ENCODE data around the gene PALM.

The PALM gene

GRCh38 chr19:711254-711653 is 2.5 kb downstream of the PALM start:
- TF ChIP-seq, protein P1, sequence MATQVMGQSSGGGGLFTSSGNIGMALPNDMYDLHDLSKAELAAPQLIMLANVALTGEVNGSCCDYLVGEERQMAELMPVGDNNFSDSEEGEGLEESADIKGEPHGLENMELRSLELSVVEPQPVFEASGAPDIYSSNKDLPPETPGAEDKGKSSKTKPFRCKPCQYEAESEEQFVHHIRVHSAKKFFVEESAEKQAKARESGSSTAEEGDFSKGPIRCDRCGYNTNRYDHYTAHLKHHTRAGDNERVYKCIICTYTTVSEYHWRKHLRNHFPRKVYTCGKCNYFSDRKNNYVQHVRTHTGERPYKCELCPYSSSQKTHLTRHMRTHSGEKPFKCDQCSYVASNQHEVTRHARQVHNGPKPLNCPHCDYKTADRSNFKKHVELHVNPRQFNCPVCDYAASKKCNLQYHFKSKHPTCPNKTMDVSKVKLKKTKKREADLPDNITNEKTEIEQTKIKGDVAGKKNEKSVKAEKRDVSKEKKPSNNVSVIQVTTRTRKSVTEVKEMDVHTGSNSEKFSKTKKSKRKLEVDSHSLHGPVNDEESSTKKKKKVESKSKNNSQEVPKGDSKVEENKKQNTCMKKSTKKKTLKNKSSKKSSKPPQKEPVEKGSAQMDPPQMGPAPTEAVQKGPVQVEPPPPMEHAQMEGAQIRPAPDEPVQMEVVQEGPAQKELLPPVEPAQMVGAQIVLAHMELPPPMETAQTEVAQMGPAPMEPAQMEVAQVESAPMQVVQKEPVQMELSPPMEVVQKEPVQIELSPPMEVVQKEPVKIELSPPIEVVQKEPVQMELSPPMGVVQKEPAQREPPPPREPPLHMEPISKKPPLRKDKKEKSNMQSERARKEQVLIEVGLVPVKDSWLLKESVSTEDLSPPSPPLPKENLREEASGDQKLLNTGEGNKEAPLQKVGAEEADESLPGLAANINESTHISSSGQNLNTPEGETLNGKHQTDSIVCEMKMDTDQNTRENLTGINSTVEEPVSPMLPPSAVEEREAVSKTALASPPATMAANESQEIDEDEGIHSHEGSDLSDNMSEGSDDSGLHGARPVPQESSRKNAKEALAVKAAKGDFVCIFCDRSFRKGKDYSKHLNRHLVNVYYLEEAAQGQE (IDR thresholded peaks at IDR 0.05; ENCODE audit: insufficient read depth in 1 of 2, low read depth in 2 of 2, low read length in 2 of 2) = no peak
- TF ChIP-seq FOXP2 (optimal IDR thresholded peaks at IDR 0.05; ENCODE audit: borderline replicate concordance, extremely low read depth, extremely low read length, insufficient read depth) = no peak
- no peak for TF ChIP-seq SIN3A (IDR thresholded peaks at IDR 0.05; ENCODE audit: borderline replicate concordance, insufficient read depth, low read length)
- no peak for TF ChIP-seq TAF1 (IDR thresholded peaks at IDR 0.05; ENCODE audit: borderline replicate concordance, insufficient read depth, low read length)
- TF ChIP-seq POLR2AphosphoS5 (IDR thresholded peaks at IDR 0.05; ENCODE audit: low read depth, low read length) = no peak

GRCh38 chr19:715347-715746 is 6.6 kb downstream of the PALM start:
- TF ChIP-seq POLR2AphosphoS5 (IDR thresholded peaks at IDR 0.05; ENCODE audit: low read depth, low read length) (no peak), SIN3A (IDR thresholded peaks at IDR 0.05; ENCODE audit: borderline replicate concordance, insufficient read depth, low read length) (no peak), FOXP2 (optimal IDR thresholded peaks at IDR 0.05; ENCODE audit: borderline replicate concordance, extremely low read depth, extremely low read length, insufficient read depth) (no peak), TAF1 (IDR thresholded peaks at IDR 0.05; ENCODE audit: borderline replicate concordance, insufficient read depth, low read length) (no peak)

- no peak for TF ChIP-seq SIN3A (IDR thresholded peaks at IDR 0.05; ENCODE audit: borderline replicate concordance, insufficient read depth, low read length)
- no peak for TF ChIP-seq FOXP2 (optimal IDR thresholded peaks at IDR 0.05; ENCODE audit: borderline replicate concordance, extremely low read depth, extremely low read length, insufficient read depth)
- no peak for TF ChIP-seq TAF1 (IDR thresholded peaks at IDR 0.05; ENCODE audit: borderline replicate concordance, insufficient read depth, low read length)
- TF ChIP-seq POLR2AphosphoS5 (IDR thresholded peaks at IDR 0.05; ENCODE audit: low read depth, low read length) = no peak
These were observed 9.7 kb downstream of the PALM start for GRCh38 chr19:718251-718951.

DNA sequence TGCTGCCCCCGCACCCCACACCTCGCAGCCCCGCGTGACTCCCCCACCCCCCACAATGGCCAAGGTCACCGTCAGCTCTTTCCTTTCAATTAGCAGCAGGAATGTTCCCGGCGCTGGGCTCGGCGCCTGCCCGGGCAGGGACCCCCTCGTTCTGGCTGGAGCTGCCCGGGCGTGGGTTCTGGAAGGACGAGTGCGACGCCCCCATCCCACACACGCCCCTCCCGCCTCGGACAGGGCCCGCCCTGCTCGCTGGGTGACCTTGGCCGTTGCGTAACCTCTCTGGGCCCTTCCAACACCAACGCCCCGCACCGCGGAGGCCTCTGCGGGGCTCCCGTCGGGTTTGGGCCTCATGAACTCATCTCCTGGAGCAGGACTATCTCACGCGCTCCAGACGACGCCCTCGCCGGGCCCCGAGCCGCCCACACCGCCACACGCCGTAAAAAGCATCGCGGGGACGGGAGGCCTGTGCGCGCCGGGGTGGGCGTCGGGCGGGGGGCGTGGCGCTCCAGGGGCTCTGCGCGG is 10.3 kb downstream of the PALM start:
- TF ChIP-seq FOXP2 (optimal IDR thresholded peaks at IDR 0.05; ENCODE audit: borderline replicate concordance, extremely low read depth, extremely low read length, insufficient read depth) (no peak), SIN3A (IDR thresholded peaks at IDR 0.05; ENCODE audit: borderline replicate concordance, insufficient read depth, low read length) (no peak), POLR2AphosphoS5 (IDR thresholded peaks at IDR 0.05; ENCODE audit: low read depth, low read length) (no peak), TAF1 (IDR thresholded peaks at IDR 0.05; ENCODE audit: borderline replicate concordance, insufficient read depth, low read length) (no peak)
- TF ChIP-seq, protein P1 (IDR thresholded peaks at IDR 0.05; ENCODE audit: insufficient read depth in 1 of 2, low read depth in 2 of 2, low read length in 2 of 2) = no peak

DNA sequence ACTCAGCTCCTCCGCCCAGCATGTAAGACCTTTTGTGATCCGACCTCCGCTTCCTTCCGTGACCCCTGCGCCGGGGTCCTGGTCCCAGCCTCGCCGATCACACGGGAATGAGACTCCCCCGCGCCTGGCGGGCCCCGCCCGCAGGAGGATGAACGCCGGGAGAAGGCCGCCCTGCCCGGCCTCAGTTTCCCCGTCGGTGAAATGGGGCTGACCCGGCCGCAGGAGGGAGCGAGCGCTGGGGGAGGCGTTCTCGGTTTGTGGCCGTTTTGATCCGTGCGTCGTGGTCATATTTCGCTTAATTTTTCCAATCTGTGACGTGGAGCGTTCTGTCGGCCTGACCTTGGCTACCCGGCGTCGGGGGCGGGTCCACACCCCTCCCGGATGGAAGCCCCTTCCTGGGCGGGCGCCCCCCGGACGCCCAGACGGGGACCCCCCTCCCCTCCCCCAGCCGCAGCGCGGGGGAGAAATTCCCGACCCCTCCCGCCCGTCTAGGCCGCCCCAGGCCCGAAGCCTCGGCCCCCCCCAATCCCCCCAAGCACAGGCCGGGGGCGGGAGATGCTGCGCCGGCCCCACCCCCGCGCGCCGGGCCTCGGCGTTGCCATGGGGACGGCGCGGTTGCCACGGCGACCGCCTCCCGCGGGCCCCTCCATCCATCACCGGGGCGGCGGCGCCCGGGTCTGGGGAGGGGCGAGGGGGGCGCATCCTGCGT is 11.1 kb downstream of the PALM start:
- TF ChIP-seq, protein P1 (IDR thresholded peaks at IDR 0.05; ENCODE audit: insufficient read depth in 1 of 2, low read depth in 2 of 2, low read length in 2 of 2) = no peak
- TF ChIP-seq POLR2AphosphoS5 (IDR thresholded peaks at IDR 0.05; ENCODE audit: low read depth, low read length) (no peak), SIN3A (IDR thresholded peaks at IDR 0.05; ENCODE audit: borderline replicate concordance, insufficient read depth, low read length) (no peak), TAF1 (IDR thresholded peaks at IDR 0.05; ENCODE audit: borderline replicate concordance, insufficient read depth, low read length) (no peak), FOXP2 (optimal IDR thresholded peaks at IDR 0.05; ENCODE audit: borderline replicate concordance, extremely low read depth, extremely low read length, insufficient read depth) (no peak)

All from PFSK-1 (cell line).